ENCODE data around the gene ZNF195.
"Not testable (repeated sequence)": the region's sequence is repeated elsewhere in the genome, so short reads cannot be mapped to it uniquely, and the experiment has no call there.

The ZNF195 gene

GRCh38 chr11:3378426-3379423 lies at the start of gene ZNF195:
ZNF195 (minus strand) TSS chr11:3379146; CDS start chr11:3379040, 106 bp downstream.
- DNase-seq: peak; percentile 95 to 98

- DNase-seq: not testable (repeated sequence)
These were observed 49.1 kb upstream of the ZNF195 start for GRCh38 chr11:3428076-3428475.

GRCh38 chr11:3426541-3426940 lies 47.6 kb upstream of the ZNF195 start:
- not testable (repeated sequence) for DNase-seq

- DNase-seq: not testable (repeated sequence)
These were observed 45.0 kb upstream of the ZNF195 start for GRCh38 chr11:3423928-3424327.

GRCh38 chr11:3423138-3423731 lies 44.3 kb upstream of the ZNF195 start:
- DNase-seq: peak in 1 of 2 donors; percentile 3

- peak; percentile 96 to 97 for DNase-seq
These were observed 43.6 kb upstream of the ZNF195 start for GRCh38 chr11:3422380-3423137.

GRCh38 chr11:3421608-3422379 lies 42.8 kb upstream of the ZNF195 start:
- DNase-seq: peak; percentile 2 to 3

GRCh38 chr11:3420281-3421042 lies 41.5 kb upstream of the ZNF195 start:
- DNase-seq: not testable (repeated sequence)

- not testable (repeated sequence) for DNase-seq
These were observed 40.5 kb upstream of the ZNF195 start for GRCh38 chr11:3419496-3419895.

GRCh38 chr11:3417047-3417446 lies 38.1 kb upstream of the ZNF195 start:
- DNase-seq: peak; percentile 52 to 53

- not testable (repeated sequence) for DNase-seq
These were observed 36.4 kb upstream of the ZNF195 start for GRCh38 chr11:3415301-3415700.

GRCh38 chr11:3413666-3414065 lies 34.7 kb upstream of the ZNF195 start:
- DNase-seq: not testable (repeated sequence)

GRCh38 chr11:3412837-3413236 lies 33.9 kb upstream of the ZNF195 start:
- DNase-seq: no peak

GRCh38 chr11:3408722-3409121 lies 29.8 kb upstream of the ZNF195 start:
- DNase-seq: peak; percentile 71 to 76

- DNase-seq: not testable (repeated sequence)
These were observed 29.2 kb upstream of the ZNF195 start for GRCh38 chr11:3408058-3408605.

- not testable (repeated sequence) for DNase-seq
These were observed 28.0 kb upstream of the ZNF195 start for GRCh38 chr11:3406937-3407336.

GRCh38 chr11:3406223-3406875 lies 27.4 kb upstream of the ZNF195 start:
- DNase-seq: not testable (repeated sequence)

GRCh38 chr11:3404076-3404925 lies 25.4 kb upstream of the ZNF195 start:
- not testable (repeated sequence) for DNase-seq

GRCh38 chr11:3402861-3403250 lies 23.9 kb upstream of the ZNF195 start:
- DNase-seq: not testable (repeated sequence)
